SU-DHL-6 (cell line): ENCODE measurements around the gene SDCBP2.

ENCODE experiments used
- EZH2phosphoT487 ChIP-seq: fragments of 200-600 bp; sonication (generic), shearing (Covaris generic); conservative IDR thresholded peaks from 2 replicates; pipeline ENCODE4 v1.6.1; 2018; ENCODE audit warnings: mild to moderate bottlenecking, antibody characterized with exemption, low read length, moderate library complexity, mixed read lengths
- TF ChIP-seq, protein P1 (sequence below): fragments of 200-600 bp; sonication (generic); IDR thresholded peaks from one replicate; pipeline ENCODE4 v1.5.1; 2017; ENCODE audit warnings: antibody characterized with exemption, mild to moderate bottlenecking, low read length, moderate library complexity; ENCODE audit not compliant: insufficient read depth, poor library complexity, severe bottlenecking

DNA sequence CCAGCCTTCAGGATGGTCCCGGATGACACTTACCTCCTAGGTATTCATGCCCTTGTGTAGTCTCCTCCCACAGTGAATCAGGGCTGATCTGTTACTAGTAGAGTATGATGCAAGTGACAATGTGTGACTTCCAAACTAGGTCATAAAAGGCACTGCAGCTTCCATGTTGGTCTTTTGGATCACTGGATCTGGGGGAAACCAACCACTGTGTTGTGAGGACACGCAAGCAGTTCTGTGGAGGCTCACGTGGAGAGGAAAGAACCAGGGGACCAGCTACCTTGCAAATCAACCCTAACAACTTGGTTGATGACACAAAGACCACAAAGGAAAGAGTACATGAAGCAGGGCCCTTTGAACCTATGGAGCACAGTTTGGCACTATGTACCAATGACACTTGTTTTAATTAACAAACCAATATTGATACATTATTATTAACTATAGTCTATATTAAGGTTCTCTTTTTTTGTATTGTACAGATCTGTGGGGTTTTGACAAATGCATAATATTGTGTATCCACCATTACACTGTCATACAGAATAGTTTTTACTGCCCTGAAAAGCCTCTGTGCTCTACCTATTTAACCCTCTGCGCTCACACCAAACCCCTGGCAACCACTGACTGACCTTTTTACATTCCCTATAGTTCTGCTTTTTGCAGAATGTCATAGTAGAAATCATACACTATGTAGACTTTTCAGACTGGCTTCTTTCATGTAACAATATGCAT lies 16.3 kb upstream of the SDCBP2 start:
- TF ChIP-seq, protein P1, sequence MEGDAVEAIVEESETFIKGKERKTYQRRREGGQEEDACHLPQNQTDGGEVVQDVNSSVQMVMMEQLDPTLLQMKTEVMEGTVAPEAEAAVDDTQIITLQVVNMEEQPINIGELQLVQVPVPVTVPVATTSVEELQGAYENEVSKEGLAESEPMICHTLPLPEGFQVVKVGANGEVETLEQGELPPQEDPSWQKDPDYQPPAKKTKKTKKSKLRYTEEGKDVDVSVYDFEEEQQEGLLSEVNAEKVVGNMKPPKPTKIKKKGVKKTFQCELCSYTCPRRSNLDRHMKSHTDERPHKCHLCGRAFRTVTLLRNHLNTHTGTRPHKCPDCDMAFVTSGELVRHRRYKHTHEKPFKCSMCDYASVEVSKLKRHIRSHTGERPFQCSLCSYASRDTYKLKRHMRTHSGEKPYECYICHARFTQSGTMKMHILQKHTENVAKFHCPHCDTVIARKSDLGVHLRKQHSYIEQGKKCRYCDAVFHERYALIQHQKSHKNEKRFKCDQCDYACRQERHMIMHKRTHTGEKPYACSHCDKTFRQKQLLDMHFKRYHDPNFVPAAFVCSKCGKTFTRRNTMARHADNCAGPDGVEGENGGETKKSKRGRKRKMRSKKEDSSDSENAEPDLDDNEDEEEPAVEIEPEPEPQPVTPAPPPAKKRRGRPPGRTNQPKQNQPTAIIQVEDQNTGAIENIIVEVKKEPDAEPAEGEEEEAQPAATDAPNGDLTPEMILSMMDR, result no peak
- no peak for TF ChIP-seq EZH2phosphoT487
